Vagina (tissue), 2 donors: Measurements from ENCODE around the gene GNB1L. TPM values are rescaled to one million over a fixed set of nuclear protein-coding genes. Genes with fewer than 3 reads are reported as not detected.

Experiments
- DNase-seq, 2 donors: peaks; one replicate each; pipeline ENCODE4 v3.0.0-alpha.2; 2017; ENCODE audit errors: extremely low spot score in 2 of 2
- H3K27ac ChIP-seq: fragments of 200-600 bp; sonication (generic); one replicate; pipeline ENCODE4 v1.5.1; 2019
- H3K27me3 ChIP-seq: fragments of 200-600 bp; sonication (generic); one replicate; pipeline ENCODE4 v1.5.1; 2019
- H3K36me3 ChIP-seq, 2 donors: fragments of 200-600 bp; sonication (generic); one replicate each; pipeline ENCODE4 v1.5.1; 2017 to 2019
- H3K4me1 ChIP-seq: fragments of 200-600 bp; sonication (generic); one replicate; pipeline ENCODE4 v1.5.1; 2019
- H3K4me3 ChIP-seq, 2 donors: fragments of 200-600 bp; sonication (generic); 1 replicate in 1 of 2; 2 replicates in 1 of 2; pipeline ENCODE4 v1.5.1; 2016 to 2019
- H3K9me3 ChIP-seq: fragments of 200-600 bp; sonication (generic); one replicate; pipeline ENCODE4 v1.5.1; 2019
- CTCF ChIP-seq, 3 experiments: fragments of 450-650 bp in 2 of 3; fragments of 200-600 bp in 1 of 3; sonication (generic) in 1 of 3; IDR thresholded peaks; one replicate each; pipeline ENCODE4 v1.5.1; 2017 to 2019; ENCODE audit warnings: antibody characterized with exemption in 3 of 3, mild to moderate bottlenecking in 2 of 3, moderate library complexity in 2 of 3
- POLR2A ChIP-seq, 2 donors: fragments of 450-650 bp; IDR thresholded peaks; one replicate each; pipeline ENCODE4 v1.6.1; 2017; ENCODE audit warnings: antibody characterized with exemption in 2 of 2, mild to moderate bottlenecking in 2 of 2, moderate library complexity in 2 of 2
- POLR2AphosphoS5 ChIP-seq, 2 donors: sonication (generic); formaldehyde crosslinking; IDR thresholded peaks; one replicate each; pipeline ENCODE4 v1.9.0; 2017; ENCODE audit warnings: antibody characterized with exemption in 2 of 2, mild to moderate bottlenecking in 2 of 2, low read depth in 1 of 2; ENCODE audit not compliant: insufficient read depth in 1 of 2
- intact Hi-C: fragments of 100-400 bp; cut with DNase I; formaldehyde crosslinking; loops from one replicate; pipeline ENCODE4 v1.15.1; 2023
- total RNA-seq: library from RNA; depleted of rRNA; stranded (reverse); fragments of >200 nt; gene quantifications from one replicate; pipeline ENCODE4 v1.2.3, GENCODE V29; 2016

GNB1L gene
- total RNA-seq, 1 donor from 2014 or later = 14.0 TPM

GRCh38 chr22:19748991-19749664 lies 105.5 kb downstream of the GNB1L start:
- intact Hi-C loops = no loop called here

GRCh38 chr22:19748139-19748538 lies 106.5 kb downstream of the GNB1L start:
- no peak overlapping the region for H3K4me3 ChIP-seq
- no peak for DNase-seq
- no peaks in the 10 kb centered on the region for H3K9me3 ChIP-seq
- H3K36me3 ChIP-seq = no peaks in the 10 kb centered on the region
- no peak overlapping the region for H3K27ac ChIP-seq
- no peaks in the 10 kb centered on the region for H3K4me1 ChIP-seq
- H3K27me3 ChIP-seq = no peaks in the 10 kb centered on the region
- intact Hi-C loops = no loop called here
- TF ChIP-seq POLR2AphosphoS5 (IDR thresholded peaks at IDR 0.05; ENCODE audit: insufficient read depth in 1 of 2, low read depth in 1 of 2) (no peak), CTCF (IDR thresholded peaks at IDR 0.05) (no peak), POLR2A (IDR thresholded peaks at IDR 0.05) (no peak)

More at GRCh38 chr22:19748991-19749664, 105.5 kb downstream of the GNB1L start:
- no peaks in the 10 kb centered on the region for H3K4me1 ChIP-seq
- no peaks in the 10 kb centered on the region for H3K9me3 ChIP-seq
- no peak overlapping the region for H3K27ac ChIP-seq
- TF ChIP-seq POLR2A (IDR thresholded peaks at IDR 0.05) (no peak), POLR2AphosphoS5 (IDR thresholded peaks at IDR 0.05; ENCODE audit: insufficient read depth in 1 of 2, low read depth in 1 of 2) (no peak)
- H3K4me3 ChIP-seq = no peak overlapping the region
- DNase-seq = no peak
- no peaks in the 10 kb centered on the region for H3K27me3 ChIP-seq
- no peaks in the 10 kb centered on the region for H3K36me3 ChIP-seq

- Histone ChIP-seq H3K4me1 (no peaks in the 10 kb centered on the region), H3K9me3 (no peaks in the 10 kb centered on the region), H3K27me3 (no peaks in the 10 kb centered on the region), H3K36me3 (no peaks in the 10 kb centered on the region), H3K27ac (no peak overlapping the region), H3K4me3 (no peak overlapping the region)
- intact Hi-C loops = no loop called here
- TF ChIP-seq CTCF (IDR thresholded peaks at IDR 0.05) (no peak), POLR2A (IDR thresholded peaks at IDR 0.05) (no peak), POLR2AphosphoS5 (IDR thresholded peaks at IDR 0.05; ENCODE audit: insufficient read depth in 1 of 2, low read depth in 1 of 2) (no peak)
- DNase-seq = no peak
These were observed 107.1 kb downstream of the GNB1L start for GRCh38 chr22:19747551-19747950.

GRCh38 chr22:19746726-19747125 lies 107.9 kb downstream of the GNB1L start:
- H3K27me3 ChIP-seq = no peaks in the 10 kb centered on the region
- H3K4me1 ChIP-seq = no peaks in the 10 kb centered on the region
- H3K9me3 ChIP-seq = no peaks in the 10 kb centered on the region
- no peaks in the 10 kb centered on the region for H3K36me3 ChIP-seq
- H3K4me3 ChIP-seq = no peak overlapping the region
- TF ChIP-seq POLR2A (IDR thresholded peaks at IDR 0.05) = no peak
- TF ChIP-seq CTCF (IDR thresholded peaks at IDR 0.05) = no peak
- no peak for TF ChIP-seq POLR2AphosphoS5 (IDR thresholded peaks at IDR 0.05; ENCODE audit: insufficient read depth in 1 of 2, low read depth in 1 of 2)
- DNase-seq = no peak
- H3K27ac ChIP-seq = no peak overlapping the region
- intact Hi-C loops = no loop called here

GRCh38 chr22:19745155-19746101 lies 109.2 kb downstream of the GNB1L start:
- TF ChIP-seq CTCF (IDR thresholded peaks at IDR 0.05) (no peak), POLR2A (IDR thresholded peaks at IDR 0.05) (no peak), POLR2AphosphoS5 (IDR thresholded peaks at IDR 0.05; ENCODE audit: insufficient read depth in 1 of 2, low read depth in 1 of 2) (no peak)

More at GRCh38 chr22:19745155-19746101, 109.2 kb downstream of the GNB1L start:
- intact Hi-C loops = no loop called here
- DNase-seq = no peak
- Histone ChIP-seq H3K27me3 (no peaks in the 10 kb centered on the region), H3K4me3 (no peak overlapping the region), H3K4me1 (no peaks in the 10 kb centered on the region), H3K9me3 (no peaks in the 10 kb centered on the region), H3K36me3 (no peaks in the 10 kb centered on the region), H3K27ac (no peak overlapping the region)
